Measurements from ENCODE around the gene TNS3.

The TNS3 gene

GRCh38 chr7:47347346-47347745 lies 234.6 kb downstream of the TNS3 start:
- DNase-seq (ENCODE audit: low spot score), result no peak

- no peak for DNase-seq (ENCODE audit: low spot score)
Observed at GRCh38 chr7:47346377-47346914, 235.5 kb downstream of the TNS3 start.

GRCh38 chr7:47345857-47346298 lies 236.0 kb downstream of the TNS3 start:
- no peak for DNase-seq (ENCODE audit: low spot score)

- DNase-seq (ENCODE audit: low spot score), result no peak
Observed at GRCh38 chr7:47344171-47344955, 237.5 kb downstream of the TNS3 start.

GRCh38 chr7:47343061-47343455 lies 238.9 kb downstream of the TNS3 start:
- no peak for DNase-seq (ENCODE audit: low spot score)

GRCh38 chr7:47342296-47343060 lies 239.4 kb downstream of the TNS3 start:
- DNase-seq (ENCODE audit: low spot score), result no peak

- no peak for DNase-seq (ENCODE audit: low spot score)
Observed at GRCh38 chr7:47340517-47340916, 241.4 kb downstream of the TNS3 start.

- DNase-seq (ENCODE audit: low spot score), result no peak
Observed at GRCh38 chr7:47338026-47338425, 243.9 kb downstream of the TNS3 start.

GRCh38 chr7:47337531-47337930 lies 244.4 kb downstream of the TNS3 start:
- DNase-seq (ENCODE audit: low spot score), result peak; percentile 13

- no peak for DNase-seq (ENCODE audit: low spot score)
Observed at GRCh38 chr7:47336472-47337425, 245.2 kb downstream of the TNS3 start.

- no peak for DNase-seq (ENCODE audit: low spot score)
Observed at GRCh38 chr7:47335557-47336471, 246.1 kb downstream of the TNS3 start.

- DNase-seq (ENCODE audit: low spot score), result no peak
Observed at GRCh38 chr7:47335071-47335470, 246.8 kb downstream of the TNS3 start.

- no peak for DNase-seq (ENCODE audit: low spot score)
Observed at GRCh38 chr7:47333959-47334358, 248.0 kb downstream of the TNS3 start.

- DNase-seq (ENCODE audit: low spot score), result no peak
Observed at GRCh38 chr7:47333554-47333887, 248.4 kb downstream of the TNS3 start.

- no peak for DNase-seq (ENCODE audit: low spot score)
Observed at GRCh38 chr7:47332681-47333553, 249.0 kb downstream of the TNS3 start.

- DNase-seq (ENCODE audit: low spot score), result no peak
Observed at GRCh38 chr7:47332213-47332612, 249.7 kb downstream of the TNS3 start.

GRCh38 chr7:47331179-47331565 lies 250.7 kb downstream of the TNS3 start:
- no peak for DNase-seq (ENCODE audit: low spot score)

GRCh38 chr7:47330561-47331178 lies 251.2 kb downstream of the TNS3 start:
- DNase-seq (ENCODE audit: low spot score), result no peak

- no peak for DNase-seq (ENCODE audit: low spot score)
Observed at GRCh38 chr7:47330026-47330425, 251.9 kb downstream of the TNS3 start.
